EL (cell line): ENCODE measurements around the gene SFXN3.

Source experiments
- DNase-seq: peaks from one replicate; pipeline ENCODE4 v3.0.0-alpha.2; 2016

SFXN3 gene

GRCh38 chr10:101036726-101037125, 5.7 kb downstream of the SFXN3 start:
- DNase-seq: no peak

GRCh38 chr10:101038484-101038883, 7.5 kb downstream of the SFXN3 start:
- DNase-seq: no peak

GRCh38 chr10:101040061-101040460, 9.0 kb downstream of the SFXN3 start:
- no peak for DNase-seq

GRCh38 chr10:101040851-101041250, 9.8 kb downstream of the SFXN3 start:
- DNase-seq: no peak

- DNase-seq: peak; percentile 87
Observed at GRCh38 chr10:101041252-101041761, 10.3 kb downstream of the SFXN3 start.

GRCh38 chr10:101042118-101042517, 11.1 kb downstream of the SFXN3 start:
- DNase-seq: no peak

- peak; percentile 99 for DNase-seq
Observed at GRCh38 chr10:101042667-101043362, 11.8 kb downstream of the SFXN3 start.

- no peak for DNase-seq
Observed at GRCh38 chr10:101043363-101043707, 12.3 kb downstream of the SFXN3 start.

- DNase-seq: no peak
Observed at GRCh38 chr10:101044117-101044516, 13.1 kb downstream of the SFXN3 start.

GRCh38 chr10:101046332-101047238, 15.6 kb downstream of the SFXN3 start:
- peak; percentile 54 for DNase-seq

- no peak for DNase-seq
Observed at GRCh38 chr10:101047268-101047667, 16.2 kb downstream of the SFXN3 start.

GRCh38 chr10:101047961-101048892, 17.2 kb downstream of the SFXN3 start:
- no peak for DNase-seq

- DNase-seq: peak; percentile 57
Observed at GRCh38 chr10:101050208-101051069, 19.4 kb downstream of the SFXN3 start.

GRCh38 chr10:101052285-101052684, 21.3 kb downstream of the SFXN3 start:
- DNase-seq: peak; percentile 78

- peak; percentile 62 for DNase-seq
Observed at GRCh38 chr10:101053516-101053915, 22.5 kb downstream of the SFXN3 start.

GRCh38 chr10:101054351-101054750, 23.3 kb downstream of the SFXN3 start:
- no peak for DNase-seq

GRCh38 chr10:101054876-101055275, 23.8 kb downstream of the SFXN3 start:
- DNase-seq: no peak

- no peak for DNase-seq
Observed at GRCh38 chr10:101055411-101055810, 24.4 kb downstream of the SFXN3 start.

GRCh38 chr10:101056365-101057151, 25.5 kb downstream of the SFXN3 start:
- no peak for DNase-seq

GRCh38 chr10:101060036-101060950, 29.3 kb downstream of the SFXN3 start:
- DNase-seq: peak; percentile 98
